Lung (tissue), 16 donors: ENCODE data around the gene SETD1B. TPM values are rescaled to one million over a fixed set of nuclear protein-coding genes. Genes with fewer than 3 reads are reported as not detected.
"Not testable (repeated sequence)": the region's sequence is repeated elsewhere in the genome, so short reads cannot be mapped to it uniquely, and the experiment has no call there.

Experiments used
- ATAC-seq: fragments of 200-7000 bp; cut with Tn5 transposase; one replicate; pipeline ENCODE4 v1.9.1; 2020; ENCODE audit warnings: moderate number of reproducible peaks; ENCODE audit not compliant: insufficient read depth, low FRiP score
- DNase-seq, 3 donors: peaks; one replicate each; pipeline ENCODE4 v3.0.0-alpha.2; 2013 to 2017
- H3K27ac ChIP-seq, 2 donors: one replicate each; pipeline ENCODE4 v1.5.1; 2013; ENCODE audit warnings: mild to moderate bottlenecking in 2 of 2, moderate library complexity in 2 of 2, control low read depth in 1 of 2, inconsistent platforms in 1 of 2, low read depth in 1 of 2, low read length in 1 of 2
- H3K27me3 ChIP-seq, 3 donors: one replicate each; pipeline ENCODE4 v1.5.1; 2013; ENCODE audit warnings: low read length in 2 of 3; ENCODE audit not compliant: control insufficient read depth in 3 of 3, insufficient read depth in 3 of 3
- H3K36me3 ChIP-seq, 4 donors: one replicate each; pipeline ENCODE4 v1.5.1; 2013; ENCODE audit warnings: low read length in 4 of 4, mild to moderate bottlenecking in 1 of 4, moderate library complexity in 1 of 4; ENCODE audit not compliant: control insufficient read depth in 4 of 4, insufficient read depth in 4 of 4
- H3K4me1 ChIP-seq, 5 donors: one replicate each; pipeline ENCODE4 v1.5.1; 2013; ENCODE audit warnings: low read length in 5 of 5, mild to moderate bottlenecking in 2 of 5, moderate library complexity in 1 of 5; ENCODE audit not compliant: control insufficient read depth in 5 of 5, insufficient read depth in 5 of 5
- H3K4me3 ChIP-seq: one replicate; pipeline ENCODE4 v1.5.1; 2013; ENCODE audit warnings: mild to moderate bottlenecking, control low read depth, moderate library complexity
- H3K9ac ChIP-seq, 2 donors: one replicate each; pipeline ENCODE4 v1.5.1; 2013; ENCODE audit warnings: low read length in 2 of 2, control low read depth in 1 of 2; ENCODE audit not compliant: insufficient read depth in 1 of 2
- H3K9me3 ChIP-seq, 4 donors: one replicate each; pipeline ENCODE4 v1.5.1; 2013; ENCODE audit warnings: low read length in 3 of 4, mild to moderate bottlenecking in 1 of 4, moderate library complexity in 1 of 4; ENCODE audit not compliant: control insufficient read depth in 4 of 4, insufficient read depth in 3 of 4
- WGBS, 2 donors: extraction: QIAGEN DNeasy Blood & Tissue Kit; methylation state at CpG; one replicate each; pipeline ENCODE4 v1.1.7; 2013; 5-methylcytosine and 5-hydroxymethylcytosine counted together
- long read RNA-seq, 5 donors: transcript quantifications; one replicate each; lab custom pipeline, GENCODE V29; 2026
- polyA plus RNA-seq, 2 donors: library from polyadenylated mRNA; stranded (reverse); fragments of 200-250 nt; gene quantifications; one replicate each; pipeline ENCODE4 v1.2.1, GENCODE V29; 2013
- total RNA-seq, 2 donors: library from RNA; depleted of rRNA in 1 of 2; stranded (reverse); fragments of >200 nt in 1 of 2; gene quantifications; one replicate each; pipeline ENCODE4 v1.2.1, GENCODE V29; 2014 to 2021
- TF ChIP-seq, protein P1 (sequence below): IDR thresholded peaks from 2 replicates; pipeline ENCODE4 v1.5.1; 2012; ENCODE audit warnings: mild to moderate bottlenecking; ENCODE audit errors: control extremely low read depth, extremely low read depth
- donor health status: control.
- donor health status: control.
- donor health status: Bipolar disorder and iron deficiency.
- donor health status: healthy.
- donor health status: DM: yes; HTN: yes; CAD: no.

The SETD1B gene
- total RNA-seq (10 to 100 TPM; 12.4 to 28.1 TPM), polyA plus RNA-seq (1 to 10 TPM; 7.3 to 8.3 TPM)
- long read RNA-seq, donor 1, partial matches to known transcripts = 6 of 6 reads
- long read RNA-seq, donor 1, other reads (novel, unspliced or antisense) = 0 of 6 reads
- long read RNA-seq, donor 2 = 0 reads
- long read RNA-seq, donor 3 = 0 reads
- long read RNA-seq, donor 4 = 0 reads
- long read RNA-seq, donor 5, partial matches to known transcripts = 15 of 15 reads
- long read RNA-seq, donor 5, other reads (novel, unspliced or antisense) = 0 of 15 reads

DNA sequence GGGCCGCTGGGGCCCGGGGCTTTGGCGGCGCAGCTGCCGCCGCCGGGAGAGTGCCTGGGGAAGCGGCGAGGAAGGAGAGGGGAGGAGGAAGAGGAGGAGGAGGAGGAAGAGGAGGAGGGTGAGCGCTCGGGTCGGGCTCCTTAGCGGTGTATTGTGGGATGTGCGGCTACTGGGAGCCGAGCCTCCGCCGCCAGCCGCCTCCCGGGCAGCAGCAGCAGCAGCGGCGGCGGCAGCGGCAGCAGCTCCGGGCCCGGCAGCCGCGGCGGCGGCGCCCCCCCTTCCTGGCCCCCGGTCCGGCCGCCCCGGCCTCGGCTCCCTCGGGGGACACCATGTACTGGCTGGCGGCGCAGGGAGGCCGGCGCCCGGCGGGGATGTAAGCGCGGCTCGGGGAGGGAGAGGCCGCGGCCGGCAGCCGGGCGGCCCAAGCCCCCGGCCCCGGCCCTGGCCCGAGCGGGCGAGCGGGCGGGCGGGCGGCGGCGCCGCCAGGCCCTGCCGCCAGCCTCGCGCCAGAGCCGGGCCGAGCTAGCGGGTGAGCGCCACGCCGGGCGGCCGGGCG is at the start of gene SETD1B:
Gene SETD1B (plus strand): TSS at position 149 of the 556 bp plus-strand sequence. CDS start 729 bp downstream, outside the sequence.
- 0% methylated on average over 32 to 74 of the region's 74 CpGs for WGBS, 2 donors
- H3K27me3 ChIP-seq = no peaks in the 10 kb centered on the region
- peak within 1 kb of the TSS; percentile 99 for H3K27ac ChIP-seq
- H3K9ac ChIP-seq = peak within 1 kb of the TSS; percentile 55 to 96
- ATAC-seq = peak; percentile 3
- peaks cover 0 to 15% (median 2%) of the 10 kb centered on the region in 4 donors for H3K36me3 ChIP-seq
- no peaks in the 10 kb centered on the region for H3K9me3 ChIP-seq
- TF ChIP-seq, protein P1, sequence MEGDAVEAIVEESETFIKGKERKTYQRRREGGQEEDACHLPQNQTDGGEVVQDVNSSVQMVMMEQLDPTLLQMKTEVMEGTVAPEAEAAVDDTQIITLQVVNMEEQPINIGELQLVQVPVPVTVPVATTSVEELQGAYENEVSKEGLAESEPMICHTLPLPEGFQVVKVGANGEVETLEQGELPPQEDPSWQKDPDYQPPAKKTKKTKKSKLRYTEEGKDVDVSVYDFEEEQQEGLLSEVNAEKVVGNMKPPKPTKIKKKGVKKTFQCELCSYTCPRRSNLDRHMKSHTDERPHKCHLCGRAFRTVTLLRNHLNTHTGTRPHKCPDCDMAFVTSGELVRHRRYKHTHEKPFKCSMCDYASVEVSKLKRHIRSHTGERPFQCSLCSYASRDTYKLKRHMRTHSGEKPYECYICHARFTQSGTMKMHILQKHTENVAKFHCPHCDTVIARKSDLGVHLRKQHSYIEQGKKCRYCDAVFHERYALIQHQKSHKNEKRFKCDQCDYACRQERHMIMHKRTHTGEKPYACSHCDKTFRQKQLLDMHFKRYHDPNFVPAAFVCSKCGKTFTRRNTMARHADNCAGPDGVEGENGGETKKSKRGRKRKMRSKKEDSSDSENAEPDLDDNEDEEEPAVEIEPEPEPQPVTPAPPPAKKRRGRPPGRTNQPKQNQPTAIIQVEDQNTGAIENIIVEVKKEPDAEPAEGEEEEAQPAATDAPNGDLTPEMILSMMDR = no peak
- H3K4me1 ChIP-seq = peaks cover 6 to 21% (median 9%) of the 10 kb centered on the region in 5 donors
- DNase-seq = peak; percentile 53 to 73 (median 61)
- H3K4me3 ChIP-seq = peak within 1 kb of the TSS; percentile 76

DNA sequence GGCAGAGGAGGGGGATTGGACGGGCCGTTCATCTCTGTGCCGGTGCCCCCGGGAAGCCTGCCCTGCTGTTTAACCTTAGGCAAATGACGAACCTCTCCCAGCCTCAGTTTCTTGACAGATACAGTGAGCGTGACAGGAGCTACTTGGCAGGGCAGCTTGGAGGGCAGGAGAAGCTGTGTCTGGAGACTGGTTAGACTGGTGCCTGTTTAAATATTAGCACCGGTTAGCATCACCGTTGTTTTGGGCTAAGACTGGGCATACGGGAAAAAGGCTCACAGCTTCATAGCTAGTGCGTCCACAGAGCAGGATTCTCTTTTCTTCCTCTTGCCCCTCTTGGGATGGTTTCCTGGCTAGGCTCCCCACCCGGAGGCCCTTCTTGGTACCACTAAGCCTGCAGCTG is 49.0 kb upstream of the SETD1B start:
- no peak overlapping the region for H3K4me3 ChIP-seq

DNA sequence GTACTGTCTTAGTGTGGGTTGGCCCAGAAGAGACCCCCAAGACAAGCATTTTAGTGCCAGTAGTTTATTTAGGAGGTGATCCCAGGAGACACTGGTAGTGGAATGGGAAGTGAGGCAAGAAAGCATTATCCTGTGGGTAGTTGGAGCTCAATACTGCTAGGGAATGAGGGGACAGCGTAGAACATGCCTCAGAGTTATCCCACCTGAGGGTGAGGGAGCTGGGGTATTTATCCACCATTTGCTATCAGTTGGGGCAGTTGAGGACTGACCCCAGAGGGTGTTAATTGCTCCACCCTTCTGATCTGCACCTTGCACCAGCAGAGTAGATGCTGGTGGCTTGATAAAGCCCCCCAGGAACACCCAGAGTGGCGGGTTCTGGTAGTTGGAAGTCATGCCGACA is 48.2 kb upstream of the SETD1B start:
- H3K27ac ChIP-seq = no peak overlapping the region
- no peak for ATAC-seq

More for the DNA sequence above, 49.0 kb upstream of the SETD1B start:
- Histone ChIP-seq H3K36me3 (peaks cover 3 to 9% (median 6%) of the 10 kb centered on the region in 4 donors), H3K9ac (no peak overlapping the region), H3K27me3 (no peaks in the 10 kb centered on the region), H3K9me3 (no peaks in the 10 kb centered on the region), H3K4me1 (no peaks in the 10 kb centered on the region), H3K27ac (no peak overlapping the region)
- DNase-seq (no peak), ATAC-seq (no peak)
- WGBS, 2 donors = 81 to 95% methylated on average over 11 of the region's 11 CpGs
- TF ChIP-seq, protein P1 = no peak

DNA sequence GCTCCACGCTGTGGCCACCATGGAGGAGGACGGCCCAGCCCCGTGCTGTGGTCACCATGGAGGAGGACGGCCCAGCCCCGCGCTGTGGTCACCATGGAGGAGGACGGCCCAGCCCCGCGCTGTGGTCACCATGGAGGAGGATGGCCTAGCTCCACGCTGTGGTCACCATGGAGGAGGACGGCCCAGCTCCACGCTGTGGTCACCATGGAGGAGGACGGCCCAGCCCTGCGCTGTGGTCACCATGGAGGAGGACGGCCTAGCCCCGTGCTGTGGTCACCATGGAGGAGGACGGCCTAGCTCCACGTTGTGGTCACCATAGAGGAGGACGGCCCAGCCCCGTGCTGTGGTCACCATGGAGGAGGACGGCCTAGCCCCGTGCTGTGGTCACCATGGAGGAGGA is 45.3 kb upstream of the SETD1B start:
- H3K4me1 ChIP-seq, H3K9me3 ChIP-seq, H3K27me3 ChIP-seq, ATAC-seq, H3K4me3 ChIP-seq, H3K9ac ChIP-seq, H3K27ac ChIP-seq, DNase-seq, H3K36me3 ChIP-seq: not testable (repeated sequence)
- WGBS, 2 donors = 96 to 98% methylated on average over 16 to 22 of the region's 22 CpGs

More for the DNA sequence above, 48.2 kb upstream of the SETD1B start:
- Histone ChIP-seq H3K4me3 (no peak overlapping the region), H3K9me3 (no peaks in the 10 kb centered on the region), H3K9ac (no peak overlapping the region), H3K27me3 (no peaks in the 10 kb centered on the region), H3K4me1 (no peaks in the 10 kb centered on the region), H3K36me3 (peaks cover 3 to 8% (median 5%) of the 10 kb centered on the region in 4 donors)
- TF ChIP-seq, protein P1 = no peak
- 98 to 99% methylated on average over 3 of the region's 3 CpGs for WGBS, 2 donors
- DNase-seq = no peak
